Activated CD8-positive, alpha-beta T cell treated with anti-CD3 and anti-CD28 coated beads for 36 hours (primary cell): ENCODE results near the gene PTGER2. TPM values are rescaled to one million over a fixed set of nuclear protein-coding genes. Genes with fewer than 3 reads are reported as not detected.

Source experiments
- ATAC-seq: fragments of 200-7000 bp; cut with Tn5 transposase; one replicate; pipeline ENCODE4 v1.10.0; 2021; ENCODE audit warnings: mild to moderate bottlenecking, moderate library complexity
- CTCF ChIA-PET: fragments of 350-600 bp; sonication (Branson Sonifier 250); formaldehyde crosslinking; loops from one replicate; lab custom pipeline; 2021; ENCODE audit warnings: antibody characterized with exemption; lab: Charles Lee
- POLR2A ChIA-PET: fragments of 350-600 bp; sonication (Branson Sonifier 250); formaldehyde crosslinking; loops from one replicate; lab custom pipeline; 2021; ENCODE audit warnings: antibody characterized with exemption; lab: Charles Lee
- DNase-seq: peaks from one replicate; pipeline ENCODE4 v3.0.0-alpha.2; 2020
- H3K27ac Mint-ChIP-seq: one replicate; pipeline ENCODE4 v1.8.0; 2021; ENCODE audit warnings: mild to moderate bottlenecking, mixed read lengths
- H3K27me3 Mint-ChIP-seq: one replicate; pipeline ENCODE4 v1.8.0; 2021; ENCODE audit warnings: mixed read lengths
- H3K36me3 Mint-ChIP-seq: one replicate; pipeline ENCODE4 v1.8.0; 2021; ENCODE audit warnings: low read depth, mixed read lengths
- H3K4me1 Mint-ChIP-seq: one replicate; pipeline ENCODE4 v1.8.0; 2021; ENCODE audit warnings: low read depth, mixed read lengths
- H3K4me3 Mint-ChIP-seq: one replicate; pipeline ENCODE4 v1.8.0; 2021; ENCODE audit warnings: mild to moderate bottlenecking, moderate library complexity, mixed read lengths
- H3K9me3 Mint-ChIP-seq: one replicate; pipeline ENCODE4 v1.8.0; 2021; ENCODE audit warnings: mixed read lengths
- CTCF ChIP-seq: fragments of 200-600 bp; IDR thresholded peaks from one replicate; pipeline ENCODE4 v1.8.0; 2022; ENCODE audit warnings: antibody characterized with exemption, mild to moderate bottlenecking
- intact Hi-C: fragments of 100-400 bp; cut with micrococcal nuclease; formaldehyde crosslinking; loops from one replicate; pipeline ENCODE4 v1.10.0; 2022
- total RNA-seq, 2 experiments: library from RNA; stranded (reverse); gene quantifications; one replicate each; pipeline ENCODE4 v1.2.3, GENCODE V29; 2021

PTGER2 gene
- total RNA-seq, 2 experiments from 2014 or later = 19.5 to 19.9 TPM

- Mint-ChIP-seq H3K4me3 (peak overlapping the region; percentile 5), H3K36me3 (peaks cover 67% of the 10 kb centered on the region), H3K9me3 (peaks cover 14% of the 10 kb centered on the region), H3K27me3 (no peaks in the 10 kb centered on the region), H3K4me1 (peaks cover 46% of the 10 kb centered on the region), H3K27ac (peak overlapping the region; percentile 35)
- ATAC-seq (no peak), DNase-seq (no peak)
- ChIA-PET POLR2A (interaction anchor here (0.8 kb wide), 1 partner anchor 10 kb away, joined by 3 read pairs; no protein-coding TSS in a partner anchor), CTCF (interaction anchor here (1.0 to 2.1 kb wide), 5 partner anchors 9 to 194 kb away, joined by 3 to 8 read pairs (median 4); no protein-coding TSS in a partner anchor)
- intact Hi-C loops = loop anchor here (5.0 kb wide), 1 partner anchor 32 kb away; no protein-coding TSS in a partner anchor
- TF ChIP-seq CTCF = no peak
Measured at GRCh38 chr14:52319919-52320318, 5.8 kb downstream of the PTGER2 start.

- intact Hi-C loops = loop anchor here (2.0 to 5.0 kb wide), 2 partner anchors 77 to 142 kb away; no protein-coding TSS in a partner anchor
- POLR2A ChIA-PET = interaction anchor here (1.3 to 2.3 kb wide), 5 partner anchors 9 to 76 kb away, joined by 3 to 8 read pairs (median 4); partner anchors contain the start of gene PTGER2
Measured at GRCh38 chr14:52325126-52325525, 11.0 kb downstream of the PTGER2 start.

GRCh38 chr14:52325630-52326029, 11.5 kb downstream of the PTGER2 start:
- ChIA-PET CTCF (interaction anchor here (0.7 to 1.2 kb wide), 5 partner anchors 13 to 141 kb away, joined by 3 read pairs; no protein-coding TSS in a partner anchor), POLR2A (interaction anchor here (1.3 to 1.7 kb wide), 3 partner anchors 10 to 76 kb away, joined by 3 to 6 read pairs (median 4); no protein-coding TSS in a partner anchor)
- Mint-ChIP-seq H3K36me3 (peaks cover 73% of the 10 kb centered on the region), H3K27me3 (no peaks in the 10 kb centered on the region), H3K4me1 (peaks cover 64% of the 10 kb centered on the region), H3K27ac (peak overlapping the region; percentile 74), H3K9me3 (peaks cover 14% of the 10 kb centered on the region), H3K4me3 (peak overlapping the region; percentile 13)
- no peak for TF ChIP-seq CTCF
- DNase-seq (no peak), ATAC-seq (no peak)
- intact Hi-C loops = loop anchor here (2.0 to 5.0 kb wide), 2 partner anchors 77 to 141 kb away; no protein-coding TSS in a partner anchor

More at GRCh38 chr14:52325126-52325525, 11.0 kb downstream of the PTGER2 start:
- no peak for TF ChIP-seq CTCF
- H3K9me3 Mint-ChIP-seq = peaks cover 14% of the 10 kb centered on the region
- no peaks in the 10 kb centered on the region for H3K27me3 Mint-ChIP-seq
- H3K36me3 Mint-ChIP-seq = peaks cover 74% of the 10 kb centered on the region
- DNase-seq (peak; percentile 62), ATAC-seq (peak; percentile 89)
- peaks cover 62% of the 10 kb centered on the region for H3K4me1 Mint-ChIP-seq
- peak overlapping the region; percentile 74 for H3K27ac Mint-ChIP-seq
- CTCF ChIA-PET = interaction anchor here (0.7 to 1.3 kb wide), 5 partner anchors 17 to 141 kb away, joined by 3 read pairs; no protein-coding TSS in a partner anchor
- H3K4me3 Mint-ChIP-seq = peak overlapping the region; percentile 13

- Mint-ChIP-seq H3K27ac (peak overlapping the region; percentile 60), H3K4me1 (peaks cover 66% of the 10 kb centered on the region), H3K36me3 (peaks cover 64% of the 10 kb centered on the region), H3K9me3 (peaks cover 10% of the 10 kb centered on the region), H3K4me3 (no peak overlapping the region), H3K27me3 (no peaks in the 10 kb centered on the region)
- TF ChIP-seq CTCF = no peak
- peak; percentile 36 for ATAC-seq
- DNase-seq = peak; percentile 31
- intact Hi-C loops = loop anchor here (5.0 kb wide), 1 partner anchor 75 kb away; no protein-coding TSS in a partner anchor
- CTCF ChIA-PET = interaction anchor here (0.9 to 1.5 kb wide), 4 partner anchors 9 to 74 kb away, joined by 3 to 7 read pairs (median 5); no protein-coding TSS in a partner anchor
- POLR2A ChIA-PET = interaction anchor here (0.8 to 1.4 kb wide), 2 partner anchors 14 to 22 kb away, joined by 3 to 4 read pairs; partner anchors contain the start of gene PTGER2
Measured at GRCh38 chr14:52327374-52328226, 13.5 kb downstream of the PTGER2 start.
